Endothelial cell (in vitro differentiated cells): ENCODE measurements around the gene REPS2. TPM values are rescaled to one million over a fixed set of nuclear protein-coding genes. Genes with fewer than 3 reads are reported as not detected.

Source experiments
- DNase-seq: peaks from one replicate; pipeline ENCODE4 v3.0.0; 2021; ENCODE audit warnings: low spot score
- H3K27ac Mint-ChIP-seq: one replicate; pipeline ENCODE4 v1.8.0; 2021; ENCODE audit warnings: mixed read lengths, inconsistent platforms; ENCODE audit not compliant: unreplicated experiment
- H3K27me3 Mint-ChIP-seq: one replicate; pipeline ENCODE4 v1.8.0; 2021; ENCODE audit warnings: mild to moderate bottlenecking, moderate library complexity, mixed read lengths, inconsistent platforms; ENCODE audit not compliant: unreplicated experiment
- H3K36me3 Mint-ChIP-seq: one replicate; pipeline ENCODE4 v1.8.0; 2021; ENCODE audit warnings: mild to moderate bottlenecking, low read depth, mixed read lengths, inconsistent platforms; ENCODE audit not compliant: unreplicated experiment
- H3K4me1 Mint-ChIP-seq: one replicate; pipeline ENCODE4 v1.8.0; 2021; ENCODE audit warnings: mild to moderate bottlenecking, mixed read lengths, inconsistent platforms; ENCODE audit not compliant: unreplicated experiment
- H3K4me3 Mint-ChIP-seq: one replicate; pipeline ENCODE4 v1.8.0; 2021; ENCODE audit warnings: mild to moderate bottlenecking, mixed read lengths, inconsistent platforms; ENCODE audit not compliant: unreplicated experiment
- H3K9me3 Mint-ChIP-seq: one replicate; pipeline ENCODE4 v1.8.0; 2021; ENCODE audit warnings: mixed read lengths, inconsistent platforms; ENCODE audit not compliant: unreplicated experiment
- CTCF ChIP-seq: fragments of 200-600 bp; sonication (generic); IDR thresholded peaks from one replicate; pipeline ENCODE4 v1.5.0; 2021; ENCODE audit warnings: antibody characterized with exemption; ENCODE audit not compliant: unreplicated experiment
- total RNA-seq: library from RNA; stranded (reverse); fragmentation: NEBNext Ultra II Directional; extraction: Animal tissue kit (Norgen Biotek cat#: 25700); gene quantifications from one replicate; pipeline ENCODE4 v1.2.1, GENCODE V29; 2021; ENCODE audit not compliant: unreplicated experiment

REPS2 gene
- total RNA-seq, 1 donor from 2014 or later: 10.6 TPM

- H3K27ac Mint-ChIP-seq: no peak overlapping the region
- H3K4me3 Mint-ChIP-seq: no peak overlapping the region
- H3K27me3 Mint-ChIP-seq: no peaks in the 10 kb centered on the region
- H3K9me3 Mint-ChIP-seq: no peaks in the 10 kb centered on the region
- H3K36me3 Mint-ChIP-seq: no peaks in the 10 kb centered on the region
- TF ChIP-seq CTCF: no peak
- DNase-seq: no peak
- H3K4me1 Mint-ChIP-seq: no peaks in the 10 kb centered on the region
Observed at GRCh38 chrX:16986169-16986568, 39.7 kb downstream of the REPS2 start.

DNA sequence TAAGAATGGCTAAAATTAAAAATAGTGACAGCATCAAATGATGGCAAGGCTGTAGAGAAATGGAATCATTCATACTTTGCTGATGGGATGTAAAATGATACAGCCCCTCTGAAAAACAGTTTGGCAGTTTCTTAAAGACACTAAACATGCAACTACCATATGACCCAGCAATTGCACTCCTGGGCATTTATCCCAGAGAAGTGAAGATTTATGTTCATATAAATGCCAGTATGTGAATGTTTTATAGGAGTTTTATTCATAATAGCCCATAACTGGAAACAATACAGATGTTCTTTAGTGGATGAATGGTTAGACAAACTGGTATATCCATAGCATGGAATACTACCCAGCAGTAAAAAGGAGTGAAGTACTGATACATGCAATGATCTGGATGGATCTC lies 43.3 kb downstream of the REPS2 start:
- no peak for TF ChIP-seq CTCF
- no peak overlapping the region for H3K4me3 Mint-ChIP-seq
- no peak overlapping the region for H3K27ac Mint-ChIP-seq
- H3K4me1 Mint-ChIP-seq: peaks cover 9% of the 10 kb centered on the region
- no peak for DNase-seq
- no peaks in the 10 kb centered on the region for H3K27me3 Mint-ChIP-seq
- no peaks in the 10 kb centered on the region for H3K9me3 Mint-ChIP-seq
- no peaks in the 10 kb centered on the region for H3K36me3 Mint-ChIP-seq

DNA sequence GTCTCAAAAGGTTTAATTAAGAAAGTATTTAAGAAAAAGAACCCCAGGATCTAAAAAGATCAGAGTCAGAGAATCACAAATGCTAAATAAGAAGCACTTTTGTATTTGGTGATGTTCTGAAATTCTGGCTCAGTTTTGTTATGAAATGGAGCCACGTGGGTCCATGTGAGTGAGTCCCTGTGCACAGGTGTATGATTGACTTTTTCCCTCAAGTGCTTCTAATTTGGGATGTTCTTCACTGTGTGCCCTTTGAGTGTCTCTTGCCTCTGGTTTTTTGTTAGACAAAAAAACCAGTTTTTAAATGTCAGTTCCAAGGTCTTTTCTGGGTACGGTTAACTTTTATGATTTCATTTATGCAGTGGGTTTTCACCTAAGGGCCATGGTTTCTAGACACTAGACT lies 44.4 kb downstream of the REPS2 start:
- Mint-ChIP-seq H3K4me3 (no peak overlapping the region), H3K9me3 (no peaks in the 10 kb centered on the region), H3K27me3 (no peaks in the 10 kb centered on the region), H3K4me1 (peaks cover 9% of the 10 kb centered on the region), H3K27ac (no peak overlapping the region), H3K36me3 (no peaks in the 10 kb centered on the region)
- DNase-seq: no peak
- no peak for TF ChIP-seq CTCF

DNA sequence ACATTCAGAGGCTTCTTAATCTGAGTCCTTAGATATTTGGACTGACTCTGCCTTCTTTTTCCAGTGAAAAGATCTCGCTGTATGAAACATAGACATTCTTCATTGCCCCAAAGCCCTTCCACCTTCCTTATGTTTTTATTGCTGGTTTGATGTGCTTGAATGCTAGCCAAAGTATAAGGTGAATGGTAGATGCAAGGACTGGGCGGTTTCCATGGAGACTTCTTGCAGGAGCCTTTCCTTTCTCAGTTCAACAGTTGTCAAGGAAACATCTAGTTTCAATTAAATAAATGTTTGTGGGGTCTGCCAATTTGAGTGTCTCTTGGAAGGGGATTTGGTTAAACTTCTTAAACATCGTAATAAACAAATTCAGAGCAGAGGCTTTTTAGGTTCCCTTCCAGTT lies 46.0 kb downstream of the REPS2 start:
- TF ChIP-seq CTCF: no peak
- Mint-ChIP-seq H3K27ac (no peak overlapping the region), H3K36me3 (no peaks in the 10 kb centered on the region), H3K9me3 (no peaks in the 10 kb centered on the region), H3K4me1 (peaks cover 9% of the 10 kb centered on the region), H3K27me3 (no peaks in the 10 kb centered on the region), H3K4me3 (no peak overlapping the region)
- no peak for DNase-seq

- no peak for TF ChIP-seq CTCF
- no peaks in the 10 kb centered on the region for H3K9me3 Mint-ChIP-seq
- DNase-seq: no peak
- peaks cover 9% of the 10 kb centered on the region for H3K4me1 Mint-ChIP-seq
- no peak overlapping the region for H3K4me3 Mint-ChIP-seq
- H3K36me3 Mint-ChIP-seq: no peaks in the 10 kb centered on the region
- no peaks in the 10 kb centered on the region for H3K27me3 Mint-ChIP-seq
- no peak overlapping the region for H3K27ac Mint-ChIP-seq
Observed at GRCh38 chrX:16992951-16993350, 46.5 kb downstream of the REPS2 start.
